Uterus (tissue), 4 donors: Measurements from ENCODE around the gene FBXO9. TPM values are rescaled to one million over a fixed set of nuclear protein-coding genes. Genes with fewer than 3 reads are reported as not detected.

ENCODE experiments used
- DNase-seq, 2 donors: peaks; one replicate each; pipeline ENCODE4 v3.0.0-alpha.2; 2019 to 2020
- H3K27ac ChIP-seq, 2 donors: fragments of 200-600 bp; sonication (generic); 1 replicate in 1 of 2; 2 replicates in 1 of 2; pipeline ENCODE4 v1.5.1; 2016 to 2018
- H3K27me3 ChIP-seq, 2 donors: fragments of 200-600 bp; sonication (generic); one replicate each; pipeline ENCODE4 v1.5.1; 2018 to 2019; ENCODE audit warnings: control low read depth in 1 of 2
- H3K36me3 ChIP-seq, 2 donors: fragments of 200-600 bp; sonication (generic); one replicate each; pipeline ENCODE4 v1.5.1; 2019; ENCODE audit warnings: control low read depth in 1 of 2
- H3K4me1 ChIP-seq, 2 donors: fragments of 200-600 bp; sonication (generic); one replicate each; pipeline ENCODE4 v1.5.1; 2018 to 2019; ENCODE audit warnings: control low read depth in 1 of 2
- H3K4me3 ChIP-seq, 2 donors: fragments of 200-600 bp; sonication (generic); 1 replicate in 1 of 2; 2 replicates in 1 of 2; pipeline ENCODE4 v1.5.1; 2018 to 2019; ENCODE audit warnings: mild to moderate bottlenecking in 1 of 2
- H3K9me3 ChIP-seq, 2 donors: fragments of 200-600 bp; sonication (generic); one replicate each; pipeline ENCODE4 v1.5.1; 2019; ENCODE audit warnings: control low read depth in 1 of 2
- POLR2A ChIP-seq, 2 donors: fragments of 450-650 bp; IDR thresholded peaks; one replicate each; pipeline ENCODE4 v1.6.1; 2016; ENCODE audit warnings: antibody characterized with exemption in 2 of 2, mild to moderate bottlenecking in 1 of 2, moderate library complexity in 1 of 2
- intact Hi-C: fragments of 100-400 bp; cut with DNase I; formaldehyde crosslinking; loops from one replicate; pipeline ENCODE4 v1.15.1; 2023; ENCODE audit warnings: low total_unique reads
- total RNA-seq, 4 donors: library from RNA; depleted of rRNA in 3 of 4; stranded (reverse); fragments of >200 nt in 3 of 4; gene quantifications; one replicate each; pipeline versions ENCODE4 v1.1.0 to v1.2.4, GENCODE V29; 2014 to 2023
- TF ChIP-seq, protein P1 (sequence below), 4 experiments: fragments of 200-600 bp in 2 of 4; fragments of 450-650 bp in 2 of 4; sonication (generic) in 2 of 4; IDR thresholded peaks; one replicate each; pipeline ENCODE4 v1.5.1; 2016 to 2019; ENCODE audit warnings: antibody characterized with exemption in 4 of 4, mild to moderate bottlenecking in 2 of 4, moderate library complexity in 1 of 4
- donor health status: DM: yes; HTN: yes; CAD: no.

Gene FBXO9
- total RNA-seq, 4 donors from 2014 or later: 13.8 to 138 (median 34.4) TPM

DNA sequence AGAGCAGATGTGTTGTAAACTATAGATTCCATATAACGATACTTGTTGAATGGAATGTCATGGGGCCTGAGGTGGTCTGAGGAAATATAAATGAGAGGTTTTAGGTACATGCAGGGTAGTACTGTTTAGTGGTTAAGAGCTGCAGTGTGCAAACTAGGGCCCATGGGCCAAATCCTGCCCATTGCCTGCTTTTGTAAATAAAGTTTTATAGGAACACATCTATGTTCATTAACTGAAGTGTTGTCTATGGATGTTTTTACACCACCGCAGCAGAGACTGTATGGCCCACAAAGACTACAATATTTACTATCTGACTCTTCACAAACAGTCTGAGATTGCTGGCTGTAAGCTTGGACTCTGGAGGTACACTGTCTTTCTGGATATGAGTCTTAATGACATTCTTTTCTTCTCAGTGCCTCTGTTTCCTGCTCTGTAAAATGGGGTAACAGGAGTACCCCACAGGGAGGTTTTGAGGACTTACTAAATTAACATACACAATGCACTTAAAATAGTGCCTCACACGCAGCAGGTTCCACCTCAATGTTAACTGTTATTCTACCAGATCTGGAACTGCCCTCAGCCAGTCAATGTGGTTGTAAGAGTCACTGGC, 70.9 kb downstream of the FBXO9 start:
- H3K27ac ChIP-seq: no peak overlapping the region
- no peaks in the 10 kb centered on the region for H3K4me1 ChIP-seq
- intact Hi-C loops: no loop called here
- H3K27me3 ChIP-seq: no peaks in the 10 kb centered on the region
- no peak for DNase-seq
- H3K4me3 ChIP-seq: no peak overlapping the region
- H3K9me3 ChIP-seq: no peaks in the 10 kb centered on the region
- TF ChIP-seq, protein P1, sequence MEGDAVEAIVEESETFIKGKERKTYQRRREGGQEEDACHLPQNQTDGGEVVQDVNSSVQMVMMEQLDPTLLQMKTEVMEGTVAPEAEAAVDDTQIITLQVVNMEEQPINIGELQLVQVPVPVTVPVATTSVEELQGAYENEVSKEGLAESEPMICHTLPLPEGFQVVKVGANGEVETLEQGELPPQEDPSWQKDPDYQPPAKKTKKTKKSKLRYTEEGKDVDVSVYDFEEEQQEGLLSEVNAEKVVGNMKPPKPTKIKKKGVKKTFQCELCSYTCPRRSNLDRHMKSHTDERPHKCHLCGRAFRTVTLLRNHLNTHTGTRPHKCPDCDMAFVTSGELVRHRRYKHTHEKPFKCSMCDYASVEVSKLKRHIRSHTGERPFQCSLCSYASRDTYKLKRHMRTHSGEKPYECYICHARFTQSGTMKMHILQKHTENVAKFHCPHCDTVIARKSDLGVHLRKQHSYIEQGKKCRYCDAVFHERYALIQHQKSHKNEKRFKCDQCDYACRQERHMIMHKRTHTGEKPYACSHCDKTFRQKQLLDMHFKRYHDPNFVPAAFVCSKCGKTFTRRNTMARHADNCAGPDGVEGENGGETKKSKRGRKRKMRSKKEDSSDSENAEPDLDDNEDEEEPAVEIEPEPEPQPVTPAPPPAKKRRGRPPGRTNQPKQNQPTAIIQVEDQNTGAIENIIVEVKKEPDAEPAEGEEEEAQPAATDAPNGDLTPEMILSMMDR (IDR thresholded peaks at IDR 0.05): no peak
- no peak for TF ChIP-seq POLR2A (IDR thresholded peaks at IDR 0.05)
- H3K36me3 ChIP-seq: no peaks in the 10 kb centered on the region

DNA sequence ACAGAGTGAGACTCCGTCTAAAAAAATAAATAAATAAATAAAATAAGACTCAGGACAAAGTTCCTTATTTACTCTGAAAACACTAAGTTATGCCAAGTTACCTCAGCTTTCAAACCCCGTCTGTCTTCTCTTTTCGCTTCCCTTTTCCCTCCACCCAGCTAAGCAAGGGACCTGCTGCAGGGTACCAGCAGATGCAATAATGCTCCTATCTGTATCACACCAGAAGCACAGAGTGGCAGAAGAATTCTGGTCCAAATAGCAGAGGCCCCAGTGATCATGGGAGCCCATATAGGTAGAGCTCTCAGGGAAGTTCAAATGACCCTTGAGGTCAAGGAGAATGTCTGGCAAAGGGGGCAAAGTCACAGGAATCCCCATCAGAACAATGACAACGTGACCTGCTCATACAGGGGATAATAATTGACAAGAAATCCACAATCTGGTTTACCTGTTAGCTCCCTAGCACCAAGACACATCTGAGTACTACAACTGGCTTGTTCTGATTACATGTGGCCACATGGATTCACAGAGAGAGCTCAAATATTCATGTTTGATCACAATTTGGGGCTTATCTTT, 74.7 kb downstream of the FBXO9 start:
- H3K36me3 ChIP-seq: no peaks in the 10 kb centered on the region
- H3K27ac ChIP-seq: no peak overlapping the region
- TF ChIP-seq, protein P1 (IDR thresholded peaks at IDR 0.05): no peak
- no peak for TF ChIP-seq POLR2A (IDR thresholded peaks at IDR 0.05)
- DNase-seq: no peak
- intact Hi-C loops: no loop called here
- H3K4me1 ChIP-seq: no peaks in the 10 kb centered on the region
- no peaks in the 10 kb centered on the region for H3K27me3 ChIP-seq
- no peak overlapping the region for H3K4me3 ChIP-seq
- H3K9me3 ChIP-seq: no peaks in the 10 kb centered on the region

DNA sequence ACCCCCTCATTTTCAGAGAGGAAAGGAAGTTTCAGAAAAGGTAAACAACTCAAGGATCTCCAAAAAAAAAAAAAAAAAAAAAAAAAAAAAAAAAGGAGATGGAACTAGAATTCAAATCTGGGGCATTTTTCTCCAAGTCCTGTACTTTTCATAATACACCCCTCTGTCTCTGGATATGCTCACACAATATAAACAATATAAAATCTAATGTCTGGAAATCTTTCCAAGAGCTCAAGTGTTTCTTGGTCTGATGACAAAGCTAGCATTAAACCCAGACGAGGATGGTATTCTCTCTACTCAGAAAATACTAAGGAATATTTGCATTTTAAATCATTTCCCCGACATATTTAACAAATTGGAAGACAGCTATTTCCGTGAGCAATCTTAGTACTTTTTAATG, 77.6 kb downstream of the FBXO9 start:
- no peak for DNase-seq
- Histone ChIP-seq H3K36me3 (no peaks in the 10 kb centered on the region), H3K9me3 (no peaks in the 10 kb centered on the region), H3K4me1 (no peaks in the 10 kb centered on the region), H3K27me3 (no peaks in the 10 kb centered on the region), H3K27ac (no peak overlapping the region), H3K4me3 (no peak overlapping the region)
- intact Hi-C loops: no loop called here
- TF ChIP-seq POLR2A (IDR thresholded peaks at IDR 0.05): no peak
- TF ChIP-seq, protein P1 (IDR thresholded peaks at IDR 0.05): no peak

DNA sequence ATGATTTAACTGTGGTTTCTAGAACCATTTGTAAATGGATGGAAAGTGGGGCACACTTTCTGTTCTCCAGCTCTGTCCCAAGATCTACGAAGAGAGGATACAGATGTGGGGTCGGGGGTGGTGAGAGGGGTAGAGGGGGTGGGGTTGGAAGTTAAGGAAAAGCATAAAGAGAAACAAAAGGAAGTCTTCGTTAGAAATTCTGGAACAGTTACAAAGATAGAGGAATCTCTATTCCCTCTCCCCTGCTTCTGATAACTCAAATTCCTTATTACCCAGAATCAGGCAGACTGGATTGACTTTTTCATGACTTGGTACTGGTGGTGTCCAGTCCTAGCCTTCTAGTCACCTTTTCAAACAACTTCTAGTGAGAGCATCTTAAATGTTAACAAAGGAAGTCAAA, 78.5 kb downstream of the FBXO9 start:
- TF ChIP-seq POLR2A (IDR thresholded peaks at IDR 0.05): no peak
- TF ChIP-seq, protein P1 (IDR thresholded peaks at IDR 0.05): no peak
- no peak for DNase-seq
- no peaks in the 10 kb centered on the region for H3K36me3 ChIP-seq
- no peaks in the 10 kb centered on the region for H3K9me3 ChIP-seq
- H3K27ac ChIP-seq: no peak overlapping the region
- intact Hi-C loops: no loop called here
- no peak overlapping the region for H3K4me3 ChIP-seq
- H3K4me1 ChIP-seq: no peaks in the 10 kb centered on the region
- H3K27me3 ChIP-seq: no peaks in the 10 kb centered on the region

DNA sequence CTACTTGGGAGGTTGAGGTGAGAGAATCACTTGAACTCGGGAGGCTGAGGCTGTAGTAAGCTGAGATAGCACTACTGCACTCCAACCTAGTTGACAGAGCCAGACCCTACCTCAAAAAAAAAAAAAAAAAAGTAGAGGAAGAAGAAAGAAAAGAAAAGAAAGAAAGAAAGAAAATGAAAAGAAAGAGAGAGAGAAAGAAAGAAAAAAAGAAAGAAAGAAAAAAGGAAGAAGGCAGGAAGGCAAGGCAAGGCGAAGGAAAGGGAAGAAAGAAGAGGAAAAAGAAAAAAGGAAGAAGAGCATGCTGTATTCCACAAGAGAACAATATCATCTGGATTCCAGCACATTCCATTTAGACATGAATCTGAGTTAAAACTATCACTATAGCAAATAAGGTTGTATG, 79.6 kb downstream of the FBXO9 start:
- TF ChIP-seq, protein P1 (IDR thresholded peaks at IDR 0.05): no peak
- no peak for TF ChIP-seq POLR2A (IDR thresholded peaks at IDR 0.05)
- no peaks in the 10 kb centered on the region for H3K27me3 ChIP-seq
- intact Hi-C loops: no loop called here
- no peak overlapping the region for H3K27ac ChIP-seq
- H3K4me1 ChIP-seq: no peaks in the 10 kb centered on the region
- no peak overlapping the region for H3K4me3 ChIP-seq
- DNase-seq: no peak
- H3K36me3 ChIP-seq: no peaks in the 10 kb centered on the region
- no peaks in the 10 kb centered on the region for H3K9me3 ChIP-seq
